Panc1 (cell line): Measurements from ENCODE around the gene ANK3. TPM values are rescaled to one million over a fixed set of nuclear protein-coding genes. Genes with fewer than 3 reads are reported as not detected.

Experiments
- ATAC-seq: fragments of 200-7000 bp; cut with Tn5 transposase; 2 replicates; pipeline ENCODE4 v1.9.1; 2020; ENCODE audit warnings: mild to moderate bottlenecking, moderate library complexity
- BruUV-seq: library from RNA; stranded (reverse); fragments of 400-500 nt; replicated peaks from 2 replicates; lab custom pipeline; 2021; lab: Mats Ljungman, UMichigan
- CTCF ChIA-PET: fragments of 300-600 bp; sonication (Branson Sonifier 250); formaldehyde crosslinking; loops from one replicate; lab custom pipeline; 2022; ENCODE audit warnings: antibody characterized with exemption; lab: Charles Lee
- POLR2A ChIA-PET: fragments of 300-600 bp; sonication (Branson Sonifier 250); formaldehyde crosslinking; loops from one replicate; lab custom pipeline; 2022; ENCODE audit warnings: antibody characterized with exemption; lab: Charles Lee
- DNase-seq: peaks from one replicate; pipeline ENCODE4 v3.0.0-alpha.2; 2010; ENCODE audit warnings: low read depth, low spot score
- H3K27ac ChIP-seq: 2 replicates; pipeline ENCODE4 v1.5.1; 2011; ENCODE audit warnings: mild to moderate bottlenecking, low read length, inconsistent platforms
- H3K27me3 ChIP-seq: fragments of 200-500 bp; sonication (Bioruptor generic); 2 replicates; pipeline ENCODE4 v1.6.0; 2014; ENCODE audit warnings: low read length, inconsistent platforms; ENCODE audit not compliant: control insufficient read depth, insufficient read depth
- H3K36me3 ChIP-seq: fragments of 200-500 bp; sonication (Bioruptor generic); 2 replicates; pipeline ENCODE4 v1.5.1; 2014; ENCODE audit warnings: inconsistent platforms, mild to moderate bottlenecking, low read length, moderate library complexity; ENCODE audit not compliant: control insufficient read depth, insufficient read depth
- H3K4me1 ChIP-seq: 2 replicates; pipeline ENCODE4 v1.5.1; 2011; ENCODE audit warnings: inconsistent platforms, mild to moderate bottlenecking, low read length, moderate library complexity; ENCODE audit not compliant: control insufficient read depth, insufficient read depth
- H3K4me3 ChIP-seq, 2 experiments: 2 replicates each; pipeline ENCODE4 v1.5.1; 2011 to 2012; ENCODE audit warnings: low read depth in 2 of 2, low read length in 2 of 2, mild to moderate bottlenecking in 2 of 2, inconsistent platforms in 1 of 2, moderate library complexity in 1 of 2
- H3K9me3 ChIP-seq: fragments of 200-500 bp; sonication (Bioruptor generic); 2 replicates; pipeline ENCODE4 v1.5.1; 2014; ENCODE audit warnings: low read depth, mild to moderate bottlenecking, inconsistent platforms, low read length, moderate library complexity; ENCODE audit not compliant: control insufficient read depth, insufficient read depth
- CTCF ChIP-seq: fragments of 450-650 bp; IDR thresholded peaks from 2 replicates; pipeline ENCODE4 v1.5.1; 2017; ENCODE audit warnings: mild to moderate bottlenecking
- POLR2AphosphoS5 ChIP-seq: IDR thresholded peaks from 2 replicates; pipeline ENCODE4 v1.6.1; 2012; ENCODE audit warnings: mild to moderate bottlenecking, low read depth, low read length, moderate library complexity
- REST ChIP-seq, 2 experiments: IDR thresholded peaks; 2 replicates each; pipeline ENCODE4 v1.6.1; 2011 to 2012; ENCODE audit warnings: low read depth in 2 of 2, control low read depth in 1 of 2, low read length in 1 of 2, mild to moderate bottlenecking in 1 of 2, moderate library complexity in 1 of 2; ENCODE audit not compliant: insufficient read depth in 1 of 2
- SIN3A ChIP-seq: IDR thresholded peaks from 2 replicates; pipeline ENCODE4 v1.6.1; 2012; ENCODE audit warnings: low read depth, mild to moderate bottlenecking, low read length, moderate library complexity, borderline replicate concordance; ENCODE audit not compliant: insufficient read depth
- TCF7L2 ChIP-seq: IDR thresholded peaks from 2 replicates; pipeline ENCODE4 v1.6.1; 2011; ENCODE audit warnings: mild to moderate bottlenecking, low read depth, low read length, inconsistent platforms
- in situ Hi-C: cut with HindIII; loops from 2 replicates; pipeline ENCODE4 v1.10.0; 2016; ENCODE audit warnings: low sequenced_read_pairs, low pct_unique_long_range_greater_than_20kb
- intact Hi-C: fragments of 100-400 bp; cut with micrococcal nuclease; formaldehyde crosslinking; loops from one replicate; pipeline ENCODE4 v1.10.0; 2022; ENCODE audit not compliant: unreplicated experiment
- total RNA-seq: library from RNA; stranded (reverse); gene quantifications from one replicate; pipeline ENCODE4 v1.2.1, GENCODE V29; 2021; ENCODE audit not compliant: unreplicated experiment

Gene ANK3
- total RNA-seq, 1 experiment from 2014 or later = 2.5 TPM

- BruUV-seq = no TSS peak
- Histone ChIP-seq H3K27me3 (no peaks in the 10 kb centered on the region; the same call in 1 of the 2 replicates), H3K27ac (no peak overlapping the region), H3K4me1 (no peaks in the 10 kb centered on the region), H3K9me3 (no peaks in the 10 kb centered on the region), H3K36me3 (no peaks in the 10 kb centered on the region), H3K4me3 (no peak overlapping the region)
- ChIA-PET CTCF (no interaction called here), POLR2A (no interaction called here)
- ATAC-seq = no peak
- in situ Hi-C loops (no loop called here), intact Hi-C loops (no loop called here)
- no peak for DNase-seq
- TF ChIP-seq TCF7L2 (no peak), CTCF (no peak), REST (IDR thresholded peaks at IDR 0.05; ENCODE audit: insufficient read depth in 1 of 2, low read depth in 2 of 2, low read length in 1 of 2) (no peak), SIN3A (no peak), POLR2AphosphoS5 (no peak)
Observed at GRCh38 chr10:59985639-59986038, 404.0 kb downstream of the ANK3 start.

GRCh38 chr10:59984415-59984814 lies 405.3 kb downstream of the ANK3 start:
- Histone ChIP-seq H3K4me1 (no peaks in the 10 kb centered on the region), H3K4me3 (no peak overlapping the region), H3K27ac (no peak overlapping the region), H3K27me3 (no peaks in the 10 kb centered on the region; the same call in 1 of the 2 replicates), H3K36me3 (no peaks in the 10 kb centered on the region), H3K9me3 (no peaks in the 10 kb centered on the region)
- BruUV-seq = no TSS peak
- CTCF ChIA-PET = interaction anchor here (0.6 kb wide), 1 partner anchor 29 kb away, joined by 3 read pairs; no protein-coding TSS in a partner anchor
- in situ Hi-C loops (no loop called here), intact Hi-C loops (no loop called here)
- ATAC-seq (no peak), DNase-seq (no peak)
- TF ChIP-seq TCF7L2 = no peak
- TF ChIP-seq CTCF = no peak
- TF ChIP-seq SIN3A = no peak
- POLR2A ChIA-PET = no interaction called here

- no peak for TF ChIP-seq REST (IDR thresholded peaks at IDR 0.05; ENCODE audit: insufficient read depth in 1 of 2, low read depth in 2 of 2, low read length in 1 of 2)
- no peak for TF ChIP-seq SIN3A
- TF ChIP-seq TCF7L2 = no peak
- TF ChIP-seq CTCF = no peak
- no peak for TF ChIP-seq POLR2AphosphoS5
- H3K9me3 ChIP-seq = no peaks in the 10 kb centered on the region
- no peak overlapping the region for H3K27ac ChIP-seq
- no peak overlapping the region for H3K4me3 ChIP-seq
- intact Hi-C loops (no loop called here), in situ Hi-C loops (no loop called here)
- DNase-seq = no peak
- ChIA-PET POLR2A (no interaction called here), CTCF (no interaction called here)
- no peaks in the 10 kb centered on the region; the same call in 1 of the 2 replicates for H3K27me3 ChIP-seq
- no peaks in the 10 kb centered on the region for H3K4me1 ChIP-seq
- BruUV-seq = no TSS peak
- ATAC-seq = no peak
- H3K36me3 ChIP-seq = no peaks in the 10 kb centered on the region
Observed at GRCh38 chr10:59980356-59980755, 409.3 kb downstream of the ANK3 start.
